Measurements from ENCODE around the gene DMD.

DMD gene

GRCh38 chrX:31523884-31524536 is 1687.3 kb downstream of the DMD start:
- H3K4me3 ChIP-seq (replicated peaks in 1 of 2; ENCODE audit: low read depth in 2 of 2, low read length in 2 of 2): no peak overlapping the region
- no peak for TF ChIP-seq CTCF (IDR thresholded peaks at IDR 0.05; ENCODE audit: low read depth, low read length)
- peak; percentile 12 to 28 for DNase-seq (ENCODE audit: low read depth in 2 of 2)

- no peak for TF ChIP-seq CTCF (IDR thresholded peaks at IDR 0.05; ENCODE audit: low read depth, low read length)
- no peak for DNase-seq (ENCODE audit: low read depth in 2 of 2)
- H3K4me3 ChIP-seq (replicated peaks in 1 of 2; ENCODE audit: low read depth in 2 of 2, low read length in 2 of 2): no peak overlapping the region
These were observed 1688.6 kb downstream of the DMD start for GRCh38 chrX:31522760-31523159.

DNA sequence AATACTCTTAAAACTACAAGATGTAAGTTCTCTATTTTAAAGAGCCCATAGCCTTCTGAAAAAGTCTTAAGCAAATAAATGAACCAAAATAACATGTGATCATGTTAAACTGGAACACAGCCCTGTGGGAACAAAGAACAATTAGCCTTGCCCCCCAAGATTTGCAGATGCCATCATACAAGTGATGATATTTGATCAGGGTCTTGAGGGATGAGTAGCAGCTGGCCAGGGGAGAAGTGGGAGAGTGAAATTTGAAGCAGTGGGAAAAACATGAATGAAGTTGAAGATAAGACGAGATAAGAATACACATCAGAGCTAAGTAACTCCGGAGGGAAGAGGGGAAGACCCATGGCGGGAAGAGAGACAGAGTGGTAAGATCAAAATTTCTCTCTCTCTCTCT is 1689.4 kb downstream of the DMD start:
- no peak for DNase-seq (ENCODE audit: low read depth in 2 of 2)
- TF ChIP-seq CTCF (IDR thresholded peaks at IDR 0.05; ENCODE audit: low read depth, low read length): no peak
- no peak overlapping the region for H3K4me3 ChIP-seq (replicated peaks in 1 of 2; ENCODE audit: low read depth in 2 of 2, low read length in 2 of 2)

DNA sequence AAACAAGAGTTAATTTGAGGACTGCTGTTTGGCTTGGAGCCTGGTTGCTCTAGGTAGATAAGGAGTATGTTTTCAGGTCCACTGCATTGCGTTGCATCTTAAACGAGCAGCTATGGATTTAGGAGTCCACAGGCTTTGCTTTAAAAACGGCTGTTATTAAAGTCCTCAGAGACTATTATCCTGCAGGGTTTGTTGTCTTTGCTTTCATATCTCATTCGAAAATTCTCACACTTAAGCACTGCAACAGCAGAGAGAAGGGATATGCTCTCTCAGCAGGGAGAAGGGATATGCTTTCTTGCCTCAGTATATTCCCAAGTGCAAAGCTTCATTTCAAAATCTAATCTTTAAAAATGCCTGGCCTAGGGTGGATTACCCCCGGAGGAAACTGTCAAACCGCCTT is 1694.8 kb downstream of the DMD start:
- TF ChIP-seq CTCF (IDR thresholded peaks at IDR 0.05; ENCODE audit: low read depth, low read length): no peak
- DNase-seq (ENCODE audit: low read depth in 2 of 2): no peak
- H3K4me3 ChIP-seq (replicated peaks in 1 of 2; ENCODE audit: low read depth in 2 of 2, low read length in 2 of 2): no peak overlapping the region

DNA sequence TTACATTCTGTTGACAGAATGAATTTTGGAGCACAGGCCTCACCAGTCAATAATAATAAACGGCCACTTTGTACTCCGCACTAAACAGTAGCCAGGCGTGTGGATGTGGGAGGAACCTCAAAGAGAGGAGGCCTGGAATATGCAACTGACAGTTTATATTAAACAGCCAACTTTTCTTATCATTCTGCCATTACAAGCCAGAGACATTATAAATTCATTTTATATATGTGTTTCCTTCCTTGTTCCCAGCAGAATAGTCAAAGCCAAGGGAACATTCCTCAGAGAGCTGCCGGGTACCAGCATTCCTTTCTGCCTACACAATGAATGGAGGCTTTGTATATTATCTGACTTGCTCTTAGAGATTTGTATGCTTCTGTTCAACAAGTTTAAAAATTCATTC is 1703.0 kb downstream of the DMD start:
- H3K4me3 ChIP-seq (replicated peaks in 1 of 2; ENCODE audit: low read depth in 2 of 2, low read length in 2 of 2): no peak overlapping the region
- TF ChIP-seq CTCF (IDR thresholded peaks at IDR 0.05; ENCODE audit: low read depth, low read length): no peak
- peak; percentile 52 to 86 for DNase-seq (ENCODE audit: low read depth in 2 of 2)

- no peak for TF ChIP-seq CTCF (IDR thresholded peaks at IDR 0.05; ENCODE audit: low read depth, low read length)
- H3K4me3 ChIP-seq (replicated peaks in 1 of 2; ENCODE audit: low read depth in 2 of 2, low read length in 2 of 2): no peak overlapping the region
- no peak for DNase-seq (ENCODE audit: low read depth in 2 of 2)
These were observed 1704.4 kb downstream of the DMD start for GRCh38 chrX:31506928-31507327.

GRCh38 chrX:31506360-31506759 is 1705.0 kb downstream of the DMD start:
- no peak for TF ChIP-seq CTCF (IDR thresholded peaks at IDR 0.05; ENCODE audit: low read depth, low read length)
- peak in 1 of 2 donors; percentile 40 for DNase-seq (ENCODE audit: low read depth in 2 of 2)
- H3K4me3 ChIP-seq (replicated peaks in 1 of 2; ENCODE audit: low read depth in 2 of 2, low read length in 2 of 2): no peak overlapping the region
